Vagina (tissue), 2 donors: ENCODE measurements around the gene VAV3. TPM values are rescaled to one million over a fixed set of nuclear protein-coding genes. Genes with fewer than 3 reads are reported as not detected.
"Not testable (repeated sequence)": the region's sequence is repeated elsewhere in the genome, so short reads cannot be mapped to it uniquely, and the experiment has no call there.

Experiments used
- DNase-seq, 2 donors: peaks; one replicate each; pipeline ENCODE4 v3.0.0-alpha.2; 2017; ENCODE audit errors: extremely low spot score in 2 of 2
- H3K27ac ChIP-seq: fragments of 200-600 bp; sonication (generic); one replicate; pipeline ENCODE4 v1.5.1; 2019
- H3K27me3 ChIP-seq: fragments of 200-600 bp; sonication (generic); one replicate; pipeline ENCODE4 v1.5.1; 2019
- H3K36me3 ChIP-seq, 2 donors: fragments of 200-600 bp; sonication (generic); one replicate each; pipeline ENCODE4 v1.5.1; 2017 to 2019
- H3K4me1 ChIP-seq: fragments of 200-600 bp; sonication (generic); one replicate; pipeline ENCODE4 v1.5.1; 2019
- H3K4me3 ChIP-seq, 2 donors: fragments of 200-600 bp; sonication (generic); 1 replicate in 1 of 2; 2 replicates in 1 of 2; pipeline ENCODE4 v1.5.1; 2016 to 2019
- H3K9me3 ChIP-seq: fragments of 200-600 bp; sonication (generic); one replicate; pipeline ENCODE4 v1.5.1; 2019
- CTCF ChIP-seq, 3 experiments: fragments of 450-650 bp in 2 of 3; fragments of 200-600 bp in 1 of 3; sonication (generic) in 1 of 3; IDR thresholded peaks; one replicate each; pipeline ENCODE4 v1.5.1; 2017 to 2019; ENCODE audit warnings: antibody characterized with exemption in 3 of 3, mild to moderate bottlenecking in 2 of 3, moderate library complexity in 2 of 3
- POLR2A ChIP-seq, 2 donors: fragments of 450-650 bp; IDR thresholded peaks; one replicate each; pipeline ENCODE4 v1.6.1; 2017; ENCODE audit warnings: antibody characterized with exemption in 2 of 2, mild to moderate bottlenecking in 2 of 2, moderate library complexity in 2 of 2
- POLR2AphosphoS5 ChIP-seq, 2 donors: sonication (generic); formaldehyde crosslinking; IDR thresholded peaks; one replicate each; pipeline ENCODE4 v1.9.0; 2017; ENCODE audit warnings: antibody characterized with exemption in 2 of 2, mild to moderate bottlenecking in 2 of 2, low read depth in 1 of 2; ENCODE audit not compliant: insufficient read depth in 1 of 2
- intact Hi-C: fragments of 100-400 bp; cut with DNase I; formaldehyde crosslinking; loops from one replicate; pipeline ENCODE4 v1.15.1; 2023
- total RNA-seq: library from RNA; depleted of rRNA; stranded (reverse); fragments of >200 nt; gene quantifications from one replicate; pipeline ENCODE4 v1.2.3, GENCODE V29; 2016

The VAV3 gene
- total RNA-seq, 1 donor from 2014 or later: 67.5 TPM

GRCh38 chr1:107896401-107896800 lies 68.6 kb downstream of the VAV3 start:
- Histone ChIP-seq H3K36me3 (no peaks in the 10 kb centered on the region), H3K4me1 (no peaks in the 10 kb centered on the region), H3K4me3 (no peak overlapping the region), H3K27ac (no peak overlapping the region), H3K27me3 (no peaks in the 10 kb centered on the region), H3K9me3 (no peaks in the 10 kb centered on the region)
- DNase-seq: no peak
- TF ChIP-seq CTCF (IDR thresholded peaks at IDR 0.05) (no peak), POLR2A (IDR thresholded peaks at IDR 0.05) (no peak), POLR2AphosphoS5 (IDR thresholded peaks at IDR 0.05; ENCODE audit: insufficient read depth in 1 of 2, low read depth in 1 of 2) (no peak)
- intact Hi-C loops: no loop called here

- Histone ChIP-seq H3K27ac (no peak overlapping the region), H3K4me3 (no peak overlapping the region), H3K36me3 (no peaks in the 10 kb centered on the region), H3K4me1 (no peaks in the 10 kb centered on the region), H3K27me3 (no peaks in the 10 kb centered on the region), H3K9me3 (no peaks in the 10 kb centered on the region)
- no peak for DNase-seq
- no peak for TF ChIP-seq POLR2A (IDR thresholded peaks at IDR 0.05)
- no peak for TF ChIP-seq CTCF (IDR thresholded peaks at IDR 0.05)
- no peak for TF ChIP-seq POLR2AphosphoS5 (IDR thresholded peaks at IDR 0.05; ENCODE audit: insufficient read depth in 1 of 2, low read depth in 1 of 2)
- intact Hi-C loops: no loop called here
These were observed 69.4 kb downstream of the VAV3 start for GRCh38 chr1:107895403-107896191.

DNA sequence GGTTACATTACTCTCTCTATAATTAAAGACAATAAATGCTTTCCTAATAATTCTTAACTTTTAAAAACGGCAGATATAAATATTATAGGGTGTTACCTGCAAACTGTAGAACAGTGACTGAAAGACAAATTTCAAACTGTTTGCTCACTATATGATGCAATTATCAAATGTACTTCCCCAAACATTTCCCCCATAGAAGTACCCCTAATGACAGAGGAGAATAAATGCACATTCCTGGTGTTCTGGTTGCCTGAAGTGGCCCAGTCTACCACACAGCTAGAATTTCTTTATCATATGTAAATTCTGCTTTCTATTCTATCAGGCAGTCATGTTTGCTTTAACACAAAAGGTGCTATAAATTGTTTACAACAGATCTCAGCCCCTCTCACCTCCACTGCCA lies 70.4 kb downstream of the VAV3 start:
- intact Hi-C loops: no loop called here
- H3K9me3 ChIP-seq: no peaks in the 10 kb centered on the region
- TF ChIP-seq CTCF (IDR thresholded peaks at IDR 0.05): no peak
- TF ChIP-seq POLR2A (IDR thresholded peaks at IDR 0.05): no peak
- no peak for TF ChIP-seq POLR2AphosphoS5 (IDR thresholded peaks at IDR 0.05; ENCODE audit: insufficient read depth in 1 of 2, low read depth in 1 of 2)
- no peaks in the 10 kb centered on the region for H3K4me1 ChIP-seq
- no peak overlapping the region for H3K27ac ChIP-seq
- no peak overlapping the region for H3K4me3 ChIP-seq
- no peaks in the 10 kb centered on the region for H3K36me3 ChIP-seq
- no peaks in the 10 kb centered on the region for H3K27me3 ChIP-seq
- DNase-seq: no peak

GRCh38 chr1:107893350-107893749 lies 71.6 kb downstream of the VAV3 start:
- H3K4me3 ChIP-seq, H3K27ac ChIP-seq, H3K9me3 ChIP-seq, H3K4me1 ChIP-seq, H3K36me3 ChIP-seq, DNase-seq, H3K27me3 ChIP-seq, intact Hi-C loops: not testable (repeated sequence)

DNA sequence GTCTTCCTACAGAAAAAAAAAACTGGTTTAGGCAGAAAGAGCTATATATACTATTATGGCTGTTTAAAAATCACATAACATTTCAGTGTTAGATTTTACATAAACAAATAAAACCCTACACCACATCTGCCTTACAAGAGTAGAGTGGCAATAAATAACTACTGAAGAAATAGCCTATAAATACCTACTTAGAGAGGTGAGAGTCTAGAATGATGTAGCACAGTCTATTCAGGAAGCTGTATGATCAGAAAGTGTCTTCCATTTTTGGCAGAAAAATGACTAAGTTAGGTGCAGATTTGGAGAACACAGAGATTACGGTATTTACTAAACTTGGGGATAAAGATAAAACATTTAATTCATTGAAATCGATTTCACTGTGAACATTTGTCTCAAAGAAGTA lies 75.5 kb downstream of the VAV3 start:
- Histone ChIP-seq H3K4me1 (no peaks in the 10 kb centered on the region), H3K36me3 (no peaks in the 10 kb centered on the region), H3K4me3 (no peak overlapping the region), H3K27me3 (no peaks in the 10 kb centered on the region), H3K9me3 (no peaks in the 10 kb centered on the region), H3K27ac (no peak overlapping the region)
- intact Hi-C loops: no loop called here
- no peak for TF ChIP-seq POLR2A (IDR thresholded peaks at IDR 0.05)
- TF ChIP-seq POLR2AphosphoS5 (IDR thresholded peaks at IDR 0.05; ENCODE audit: insufficient read depth in 1 of 2, low read depth in 1 of 2): no peak
- TF ChIP-seq CTCF (IDR thresholded peaks at IDR 0.05): no peak
- no peak for DNase-seq
